GM18951 (cell line): Measurements from ENCODE around the gene IFRD2.

ENCODE experiments used
- POLR2A ChIP-seq: IDR thresholded peaks from 4 replicates; pipeline ENCODE4 v1.6.1; 2011; ENCODE audit warnings: mild to moderate bottlenecking; ENCODE audit not compliant: insufficient read length, insufficient read depth; ENCODE audit errors: extremely low read depth
- in situ Hi-C: fragments of 300-500 bp; cut with MboI; formaldehyde crosslinking; loops from one replicate; pipeline ENCODE4 v1.12.0; 2022; ENCODE audit warnings: low sequenced_read_pairs, mixed read lengths, inconsistent platforms; ENCODE audit not compliant: unreplicated experiment

Gene IFRD2

DNA sequence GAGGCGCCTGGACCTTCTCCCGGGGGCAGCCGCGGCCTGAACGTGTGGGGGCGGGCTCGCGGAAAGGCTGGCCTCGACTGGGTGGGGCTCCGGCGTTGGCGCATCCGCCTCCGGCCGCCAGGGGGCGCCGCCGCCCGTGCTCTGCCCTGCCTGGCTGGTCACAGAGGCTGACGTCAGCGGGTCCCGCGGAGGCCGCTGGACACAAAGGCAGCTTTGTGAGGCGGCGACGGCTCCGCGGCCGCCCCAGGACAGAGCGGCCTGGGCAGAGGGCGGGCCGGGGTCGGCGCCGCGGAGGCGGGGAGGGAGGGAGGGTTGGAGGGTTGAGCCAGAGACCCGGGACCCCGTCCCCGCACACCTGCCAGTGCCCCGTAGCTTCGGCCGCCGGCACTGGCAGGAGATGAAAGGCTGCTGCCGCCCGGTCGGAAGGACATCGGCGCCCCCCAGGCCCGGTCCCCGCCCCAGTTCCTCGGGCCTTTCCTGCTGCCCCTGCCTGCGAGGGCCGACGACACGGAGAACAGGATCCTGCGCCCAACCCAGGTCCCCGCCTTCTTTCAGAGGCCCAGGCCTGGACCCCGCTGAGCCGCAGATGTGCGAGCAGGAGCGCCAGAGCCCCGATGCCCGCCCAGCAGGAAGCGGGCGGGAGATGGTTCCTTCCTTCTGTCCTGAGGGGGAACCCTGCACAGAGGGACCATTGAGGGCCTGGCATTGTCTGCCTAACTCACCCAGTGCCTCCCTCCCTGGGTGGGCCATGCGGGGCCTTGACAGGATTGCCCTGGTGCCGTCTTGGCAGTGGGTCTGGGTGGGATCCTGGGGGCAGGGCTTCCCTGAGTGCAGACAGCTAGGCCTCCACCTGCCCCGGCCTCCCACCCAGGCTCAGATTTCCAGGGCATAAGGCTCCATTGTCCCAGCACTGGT, 31.9 kb downstream of the IFRD2 start:
- TF ChIP-seq POLR2A = peak; percentile 53
- in situ Hi-C loops = no loop called here

DNA sequence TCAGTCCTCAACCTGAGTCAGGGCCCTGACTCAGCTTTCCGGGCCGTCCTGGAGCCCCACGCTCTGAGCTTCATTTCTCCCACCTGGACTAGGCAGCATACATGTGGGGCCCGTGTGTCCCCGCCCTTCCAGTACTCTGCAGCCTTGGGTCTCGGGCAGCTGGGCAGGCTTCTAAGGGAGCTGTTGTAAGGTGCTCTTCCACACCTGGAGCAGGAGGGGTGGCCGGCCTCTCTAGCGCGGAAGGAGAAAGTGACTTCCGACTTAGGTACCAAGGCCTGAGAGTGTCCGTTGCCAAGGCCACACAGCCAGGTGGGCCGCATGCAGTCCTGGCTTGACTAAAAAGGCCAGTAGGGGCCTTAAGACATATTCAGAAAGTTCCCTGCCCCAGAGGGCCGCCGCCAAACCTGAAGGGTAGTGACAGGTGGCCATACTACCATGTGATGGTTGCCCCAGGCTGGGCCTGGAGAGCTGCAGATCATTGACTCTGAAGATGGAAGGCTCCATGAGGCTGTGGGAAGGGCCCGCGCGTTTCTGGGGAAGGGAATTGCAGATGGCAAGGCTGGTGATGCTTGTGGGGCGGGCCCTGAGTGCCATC, 32.7 kb downstream of the IFRD2 start:
- in situ Hi-C loops = no loop called here
- TF ChIP-seq POLR2A = no peak

DNA sequence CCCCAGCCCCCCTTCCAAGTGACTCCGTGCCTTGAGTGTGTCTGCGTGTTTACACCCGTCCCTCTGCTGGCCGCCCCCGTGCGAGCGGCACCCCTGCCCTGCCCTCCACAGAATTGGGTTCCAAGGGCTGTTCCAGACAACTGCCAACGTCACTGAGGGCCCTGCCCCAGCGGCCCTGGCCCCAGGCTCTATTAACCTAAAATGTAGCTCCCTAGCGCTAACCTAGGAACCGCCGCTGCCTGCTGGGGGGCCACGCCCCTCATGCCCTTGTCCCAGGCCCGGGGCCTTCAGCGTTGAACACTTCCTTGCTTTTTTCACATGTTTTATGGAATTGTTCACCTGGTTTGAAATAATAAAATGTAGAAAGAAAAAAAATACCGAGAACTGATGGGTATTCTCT, 33.2 kb downstream of the IFRD2 start:
- in situ Hi-C loops = no loop called here
- no peak for TF ChIP-seq POLR2A

DNA sequence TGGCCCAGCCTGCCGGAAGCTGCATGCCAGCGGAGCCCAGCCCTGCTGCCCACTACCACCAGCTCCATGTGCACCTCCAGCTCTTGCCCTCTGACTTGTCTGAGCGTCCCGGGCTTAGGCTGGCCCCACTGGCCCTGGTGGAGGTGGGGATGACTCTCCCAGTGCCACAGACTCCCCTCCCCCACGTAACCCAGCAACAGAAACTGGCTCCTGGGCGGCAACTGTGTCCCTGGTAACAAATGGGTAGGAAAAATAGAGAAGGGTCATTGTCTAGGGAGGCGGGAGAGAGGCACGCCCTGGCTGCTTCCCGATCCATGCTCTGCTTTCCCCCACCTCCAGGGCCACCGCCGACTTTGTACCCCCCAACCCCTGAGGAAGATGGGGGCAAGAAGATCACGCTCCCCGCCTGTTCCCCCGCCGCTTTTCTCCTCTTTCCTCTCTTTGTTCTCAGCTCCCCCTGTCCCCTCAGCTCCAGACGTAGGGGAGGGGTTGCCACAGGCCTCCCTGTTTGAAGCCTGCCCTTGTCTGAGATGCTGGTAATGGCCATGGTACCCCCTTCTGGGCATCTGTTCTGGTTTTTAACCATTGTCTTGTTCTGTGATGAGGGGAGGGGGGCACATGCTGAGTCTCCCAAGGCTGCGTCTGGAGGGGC, 34.1 kb downstream of the IFRD2 start:
- in situ Hi-C loops = no loop called here
- TF ChIP-seq POLR2A = no peak

DNA sequence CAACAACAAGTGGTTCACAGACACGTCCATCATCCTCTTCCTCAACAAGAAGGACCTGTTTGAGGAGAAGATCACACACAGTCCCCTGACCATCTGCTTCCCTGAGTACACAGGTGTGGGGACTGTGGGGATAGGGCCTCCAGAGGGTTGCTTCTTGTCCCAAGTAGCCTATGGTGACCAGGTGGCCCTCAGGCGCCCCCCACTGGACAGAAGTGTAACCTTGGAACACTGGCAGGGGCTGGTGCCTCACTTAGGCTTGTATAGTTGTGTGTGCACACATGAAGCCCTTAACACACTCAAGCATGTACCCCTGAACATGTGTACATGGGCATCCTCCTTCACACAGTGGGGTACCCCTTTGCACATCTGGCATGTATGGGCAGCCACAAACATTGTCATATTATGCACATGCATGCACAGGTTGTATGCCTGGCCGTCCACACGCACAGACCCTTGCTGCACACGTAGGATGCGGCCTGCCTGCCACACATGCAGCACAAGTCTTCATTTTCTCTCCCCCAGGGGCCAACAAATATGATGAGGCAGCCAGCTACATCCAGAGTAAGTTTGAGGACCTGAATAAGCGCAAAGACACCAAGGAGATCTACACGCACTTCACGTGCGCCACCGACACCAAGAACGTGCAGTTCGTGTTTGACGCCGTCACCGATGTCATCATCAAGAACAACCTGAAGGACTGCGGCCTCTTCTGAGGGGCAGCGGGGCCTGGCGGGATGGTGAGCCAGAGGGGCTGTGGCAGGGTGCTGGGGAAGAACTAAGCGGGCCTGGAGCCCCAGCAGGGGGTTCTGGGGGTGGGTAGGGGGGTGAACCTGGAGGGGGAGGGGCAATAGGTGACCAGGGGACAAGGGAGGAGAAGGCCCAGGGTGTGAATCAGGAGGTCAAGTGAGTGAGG, 35.0 kb downstream of the IFRD2 start:
- in situ Hi-C loops = no loop called here
- TF ChIP-seq POLR2A = no peak

DNA sequence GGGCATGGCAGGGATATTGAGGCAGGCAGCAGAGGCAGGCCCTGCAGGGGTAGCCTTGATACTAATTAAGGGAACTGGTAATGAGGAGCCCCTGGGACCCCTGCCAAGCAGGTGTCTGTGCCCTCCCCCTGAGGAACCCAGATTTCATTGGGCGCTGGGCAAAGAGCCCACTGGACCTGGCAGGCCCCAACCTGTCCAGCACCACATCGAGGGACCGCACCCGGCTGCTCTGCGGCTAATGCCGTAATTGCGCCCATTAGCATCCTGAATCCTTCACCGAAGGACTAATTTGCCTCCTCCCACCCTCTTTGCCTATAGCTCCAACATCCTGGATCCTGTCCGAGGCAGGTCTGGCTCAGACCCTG, 37.0 kb downstream of the IFRD2 start:
- in situ Hi-C loops = no loop called here
- TF ChIP-seq POLR2A = no peak

DNA sequence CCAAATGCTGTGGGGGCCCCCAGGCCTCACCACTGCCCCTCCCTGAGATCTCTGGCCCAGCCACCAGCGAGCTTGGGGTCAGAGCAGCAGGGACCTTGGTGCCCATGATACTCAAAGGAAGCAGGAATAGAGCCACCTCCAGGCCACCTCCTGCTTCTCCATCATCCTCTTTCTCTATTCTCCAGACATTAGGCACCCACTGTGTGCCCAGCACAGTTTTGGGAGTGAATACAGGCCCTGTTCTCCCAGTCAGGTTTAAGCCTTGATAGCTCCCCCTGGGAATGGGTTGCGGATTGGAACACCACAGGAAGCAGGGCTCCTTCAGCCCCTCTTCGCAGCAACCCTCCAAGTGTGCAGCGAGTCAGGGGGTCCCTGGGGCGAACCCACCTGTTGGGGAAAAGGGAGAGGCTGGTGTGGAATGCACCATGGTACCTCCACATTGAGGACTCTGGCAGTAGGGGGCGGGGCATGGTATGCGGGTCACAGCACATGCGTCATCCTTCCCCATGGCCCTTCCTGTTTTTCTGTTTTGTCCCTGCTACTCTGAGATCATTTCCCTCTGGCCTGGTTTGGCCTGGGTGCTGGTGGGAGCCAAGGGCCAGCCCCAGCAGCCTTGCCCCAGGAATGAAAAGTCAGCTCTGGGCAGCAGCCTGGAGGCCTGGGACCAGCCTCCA, 37.5 kb downstream of the IFRD2 start:
- in situ Hi-C loops = no loop called here
- no peak for TF ChIP-seq POLR2A

DNA sequence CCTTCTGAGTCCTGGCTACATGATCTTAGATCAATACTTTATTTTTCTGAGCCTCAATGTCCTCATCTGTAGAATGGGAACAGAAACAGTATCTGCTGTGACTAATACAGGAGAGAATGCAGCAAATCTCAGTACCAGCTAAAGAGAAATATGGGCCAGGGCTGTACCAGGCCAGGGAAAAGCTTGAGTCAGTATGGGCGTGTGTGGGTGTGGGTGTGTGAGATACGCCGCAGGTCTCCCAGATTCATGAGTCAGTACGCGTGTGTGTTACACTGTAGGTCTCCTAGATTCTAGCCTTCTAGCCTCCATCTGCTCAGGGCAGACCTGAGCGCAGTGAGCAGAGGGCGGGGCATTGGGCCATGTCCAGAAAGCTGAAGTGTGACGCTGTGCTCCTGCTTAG, 41.0 kb downstream of the IFRD2 start:
- TF ChIP-seq POLR2A = no peak
- in situ Hi-C loops = no loop called here

DNA sequence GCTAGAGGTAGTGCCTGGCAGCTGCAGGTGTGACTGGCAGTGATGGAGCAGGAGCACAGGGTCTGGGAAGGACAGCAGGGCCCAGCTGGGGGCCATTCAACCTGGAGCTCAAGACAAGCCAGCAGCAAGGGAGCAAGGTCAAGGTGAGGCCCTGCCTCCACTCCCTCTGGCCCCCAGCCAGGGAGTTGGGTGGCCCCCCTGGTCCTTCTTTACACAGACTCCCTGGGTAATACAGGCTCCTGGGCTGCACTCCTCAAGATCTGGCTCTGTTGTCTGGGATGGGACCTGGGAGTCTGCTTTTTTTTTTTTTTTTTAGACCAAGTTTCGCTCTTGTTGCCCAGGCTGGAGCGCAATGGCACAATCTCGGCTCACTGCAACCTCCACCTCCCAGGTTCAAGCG, 41.7 kb downstream of the IFRD2 start:
- in situ Hi-C loops = no loop called here
- no peak for TF ChIP-seq POLR2A

DNA sequence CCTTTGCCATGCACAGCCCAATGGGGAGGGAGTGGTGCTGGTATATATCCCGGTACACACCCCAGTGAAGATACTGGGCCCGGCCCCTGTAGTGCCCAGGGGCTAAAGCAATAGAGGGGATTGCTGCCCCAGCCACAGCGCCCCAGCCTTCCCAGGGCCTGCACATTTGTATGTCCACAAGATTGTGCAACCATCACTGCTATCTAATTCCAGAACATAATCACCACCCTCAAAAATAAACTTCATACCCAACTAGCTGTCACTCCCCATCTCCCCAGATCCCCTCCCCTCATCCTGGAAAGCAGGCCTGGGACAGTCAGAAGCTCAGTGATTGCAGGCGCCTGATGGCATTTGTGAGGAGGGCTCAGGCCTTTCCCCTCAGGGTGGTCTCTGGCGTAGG, 42.8 kb downstream of the IFRD2 start:
- no peak for TF ChIP-seq POLR2A
- in situ Hi-C loops = no loop called here

DNA sequence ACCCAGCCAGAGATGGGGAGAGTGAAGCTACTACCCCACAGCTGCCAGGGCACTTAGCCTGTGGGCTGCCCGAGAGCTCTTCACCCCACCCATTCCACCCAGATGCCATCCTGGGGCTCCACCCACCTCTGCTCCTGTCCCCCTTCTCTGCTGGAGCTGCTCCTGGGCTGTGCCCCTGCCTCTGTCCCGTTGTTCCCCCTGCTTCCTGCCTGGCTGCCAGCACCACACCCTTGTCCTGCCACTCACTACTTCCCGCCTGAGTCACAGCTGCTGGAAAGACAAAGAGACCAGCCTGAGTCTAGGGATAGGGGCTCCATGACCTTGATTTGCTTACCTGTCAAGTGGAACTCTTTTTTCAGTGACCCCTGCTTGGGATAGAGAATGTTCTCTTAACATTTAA, 43.8 kb downstream of the IFRD2 start:
- in situ Hi-C loops = no loop called here
- TF ChIP-seq POLR2A = no peak

DNA sequence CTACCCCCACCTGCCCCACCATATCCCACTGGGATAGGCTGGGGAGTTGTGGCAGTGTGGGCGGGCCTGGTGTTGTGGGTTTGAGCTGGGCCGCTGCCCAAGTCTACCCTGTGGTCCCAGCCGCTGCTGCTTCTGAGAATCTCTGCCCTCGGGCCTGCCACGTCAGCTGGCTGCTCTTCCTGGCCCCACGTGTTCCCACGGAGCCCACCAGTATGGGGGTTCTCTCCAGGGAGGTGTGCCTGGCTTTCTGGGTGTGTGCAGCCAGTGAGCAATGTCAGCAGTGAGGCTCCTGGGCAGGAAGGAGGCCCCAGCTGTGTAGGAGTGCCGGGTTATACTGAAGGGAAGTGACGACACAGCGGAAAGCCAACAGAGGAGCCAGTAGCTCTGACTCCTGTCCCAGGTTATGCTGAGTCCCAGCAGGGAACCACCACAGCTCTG, 45.7 kb downstream of the IFRD2 start:
- in situ Hi-C loops = no loop called here
- no peak for TF ChIP-seq POLR2A
